Colonic mucosa (tissue), 4 donors: ENCODE data around the gene VAC14. TPM values are rescaled to one million over a fixed set of nuclear protein-coding genes. Genes with fewer than 3 reads are reported as not detected.

Experiments
- DNase-seq: peaks from one replicate; pipeline ENCODE4 v3.0.0-alpha.2; 2020
- H3K27ac ChIP-seq: fragments of 200-600 bp; one replicate; pipeline ENCODE4 v1.8.0; 2021
- H3K27me3 ChIP-seq: fragments of 200-600 bp; one replicate; pipeline ENCODE4 v1.8.0; 2021
- H3K36me3 ChIP-seq: fragments of 200-600 bp; one replicate; pipeline ENCODE4 v1.8.0; 2021
- H3K4me1 ChIP-seq: fragments of 200-600 bp; one replicate; pipeline ENCODE4 v1.8.0; 2021; ENCODE audit warnings: mild to moderate bottlenecking
- H3K4me3 ChIP-seq: fragments of 200-600 bp; one replicate; pipeline ENCODE4 v1.8.0; 2021
- H3K9ac ChIP-seq, 2 donors: one replicate each; pipeline ENCODE4 v1.7.0; 2013; ENCODE audit warnings: control low read depth in 2 of 2, low read depth in 2 of 2, low read length in 2 of 2
- H3K9me3 ChIP-seq: fragments of 200-600 bp; one replicate; pipeline ENCODE4 v1.8.0; 2021
- intact Hi-C: fragments of 100-400 bp; cut with DNase I; formaldehyde crosslinking; loops from one replicate; pipeline ENCODE4 v1.14.1; 2022
- total RNA-seq, 2 donors: library from RNA; stranded (reverse); fragmentation: NEBNext Ultra II Directional in 1 of 2; extraction: Animal tissue kit (Norgen Biotek cat#: 25700) in 1 of 2; gene quantifications; one replicate each; pipeline ENCODE4 v1.2.1, GENCODE V29; 2021
- TF ChIP-seq, protein P1 (sequence below): fragments of 200-600 bp; IDR thresholded peaks from one replicate; pipeline ENCODE4 v1.8.0; 2022; ENCODE audit warnings: antibody characterized with exemption, mild to moderate bottlenecking
- donor health status: healthy.
- donor health status: DM: no; HTN: no; CAD: no.
- donor health status: DM: no; HTN: no; CAD: no.

Gene VAC14
- total RNA-seq, 2 donors from 2014 or later = 20.7 to 41.8 TPM

DNA sequence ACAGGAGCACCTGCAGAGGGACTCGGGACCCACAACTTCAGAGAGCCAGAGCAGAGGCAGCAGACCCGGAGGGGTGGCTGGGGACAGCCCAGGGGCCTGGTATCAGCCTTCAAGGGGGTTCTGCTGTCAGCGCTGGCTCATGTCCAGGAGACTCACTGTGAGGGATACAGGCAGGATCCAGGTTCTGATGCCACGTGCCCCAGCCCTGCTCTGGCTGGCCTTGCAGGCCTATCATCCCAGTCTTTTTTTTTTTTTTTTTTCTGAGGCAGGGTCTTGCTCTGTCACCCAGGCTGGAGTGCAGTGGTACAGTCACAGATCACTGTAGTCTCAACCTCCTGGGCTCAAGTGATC lies 106.1 kb downstream of the VAC14 start:
- Histone ChIP-seq H3K27ac (peak overlapping the region; percentile 74), H3K36me3 (no peaks in the 10 kb centered on the region), H3K4me3 (no peak overlapping the region), H3K9ac (no peak overlapping the region), H3K4me1 (peaks cover 31% of the 10 kb centered on the region), H3K9me3 (no peaks in the 10 kb centered on the region), H3K27me3 (no peaks in the 10 kb centered on the region)
- no peak for DNase-seq
- TF ChIP-seq, protein P1, sequence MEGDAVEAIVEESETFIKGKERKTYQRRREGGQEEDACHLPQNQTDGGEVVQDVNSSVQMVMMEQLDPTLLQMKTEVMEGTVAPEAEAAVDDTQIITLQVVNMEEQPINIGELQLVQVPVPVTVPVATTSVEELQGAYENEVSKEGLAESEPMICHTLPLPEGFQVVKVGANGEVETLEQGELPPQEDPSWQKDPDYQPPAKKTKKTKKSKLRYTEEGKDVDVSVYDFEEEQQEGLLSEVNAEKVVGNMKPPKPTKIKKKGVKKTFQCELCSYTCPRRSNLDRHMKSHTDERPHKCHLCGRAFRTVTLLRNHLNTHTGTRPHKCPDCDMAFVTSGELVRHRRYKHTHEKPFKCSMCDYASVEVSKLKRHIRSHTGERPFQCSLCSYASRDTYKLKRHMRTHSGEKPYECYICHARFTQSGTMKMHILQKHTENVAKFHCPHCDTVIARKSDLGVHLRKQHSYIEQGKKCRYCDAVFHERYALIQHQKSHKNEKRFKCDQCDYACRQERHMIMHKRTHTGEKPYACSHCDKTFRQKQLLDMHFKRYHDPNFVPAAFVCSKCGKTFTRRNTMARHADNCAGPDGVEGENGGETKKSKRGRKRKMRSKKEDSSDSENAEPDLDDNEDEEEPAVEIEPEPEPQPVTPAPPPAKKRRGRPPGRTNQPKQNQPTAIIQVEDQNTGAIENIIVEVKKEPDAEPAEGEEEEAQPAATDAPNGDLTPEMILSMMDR = no peak
- intact Hi-C loops = no loop called here

DNA sequence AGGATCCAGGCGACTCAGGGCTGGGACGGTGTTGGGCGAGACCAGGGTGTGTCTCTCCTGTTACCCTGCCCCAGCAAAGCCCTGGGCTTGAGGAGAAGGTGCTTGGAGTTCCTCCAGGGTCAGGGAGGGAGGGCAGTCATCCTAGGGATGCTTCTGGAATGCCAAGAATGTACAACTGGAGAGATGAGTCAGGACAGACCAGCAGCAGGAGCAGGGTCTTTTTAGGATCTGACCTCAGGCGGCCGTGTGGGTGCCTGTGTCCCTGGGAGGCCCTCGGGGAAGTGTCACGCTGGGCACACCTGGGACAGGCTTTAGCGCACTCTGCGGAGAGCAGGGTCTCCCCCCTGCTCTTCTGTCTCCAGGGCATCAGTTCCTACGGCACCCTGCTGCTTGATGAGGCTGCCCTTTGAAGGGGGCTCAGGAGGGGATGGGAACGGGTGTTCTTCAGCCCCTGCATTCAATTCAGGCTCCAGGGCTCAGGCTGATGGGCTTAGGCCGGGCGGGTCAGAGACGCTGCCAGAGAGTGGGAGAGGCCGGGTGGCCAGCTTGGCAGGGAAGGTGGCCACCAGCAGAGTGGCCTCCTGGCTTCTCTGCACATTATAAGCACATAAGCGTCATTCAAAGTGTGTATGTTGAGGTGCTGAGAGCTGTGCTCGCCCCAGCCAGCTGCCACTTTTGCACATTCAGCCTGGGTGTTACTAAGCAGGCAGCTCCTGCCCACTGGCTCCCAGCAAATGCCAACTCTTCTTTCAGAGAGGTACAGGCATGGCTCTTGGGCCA lies 106.7 kb downstream of the VAC14 start:
- intact Hi-C loops = no loop called here

DNA sequence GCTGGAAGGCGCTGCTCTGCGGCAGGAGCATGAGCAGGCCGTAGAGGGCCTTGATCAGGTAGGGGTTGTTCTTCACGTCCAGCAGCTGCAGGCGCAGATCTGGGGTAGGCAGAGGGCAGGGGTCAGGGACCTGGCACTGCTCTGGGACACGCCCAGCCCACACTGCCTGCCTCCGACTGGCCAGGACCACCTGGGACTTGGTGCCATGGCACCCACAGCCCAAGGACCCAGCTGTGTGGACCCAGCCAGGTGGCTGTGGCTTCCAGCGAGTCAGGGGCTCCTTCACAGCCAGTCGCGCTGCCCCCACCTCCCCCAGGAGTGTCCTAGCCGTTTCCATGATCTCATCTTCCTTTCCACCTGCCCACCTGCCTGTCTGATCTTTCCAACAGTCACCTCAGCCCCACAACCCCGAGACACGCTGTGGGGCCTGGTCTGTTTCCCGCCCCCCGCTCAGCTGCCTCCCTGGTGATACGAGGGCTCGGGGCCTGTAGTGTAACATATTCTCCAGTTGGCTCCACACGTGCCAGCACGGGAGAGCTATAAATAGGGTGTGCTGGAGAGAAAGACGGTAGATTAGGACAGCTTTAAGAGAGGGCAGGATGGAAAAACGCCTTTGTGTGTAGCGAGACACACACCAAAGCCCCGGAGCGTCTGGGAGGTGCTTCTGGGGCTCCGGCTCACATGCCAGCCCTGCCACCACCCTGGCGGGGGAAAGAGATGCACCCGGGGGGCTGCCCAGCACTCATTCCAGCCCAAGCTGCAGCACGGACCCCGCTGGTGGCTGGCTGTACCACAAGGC lies 107.9 kb downstream of the VAC14 start:
- DNase-seq = no peak
- Histone ChIP-seq H3K36me3 (no peaks in the 10 kb centered on the region), H3K27me3 (no peaks in the 10 kb centered on the region), H3K27ac (peak overlapping the region; percentile 74), H3K9ac (peak overlapping the region in 1 of 2 donors; percentile 19), H3K4me3 (no peak overlapping the region), H3K9me3 (no peaks in the 10 kb centered on the region), H3K4me1 (peaks cover 31% of the 10 kb centered on the region)
- intact Hi-C loops = no loop called here
- TF ChIP-seq, protein P1 = no peak

More for the DNA sequence above, 106.7 kb downstream of the VAC14 start:
- Histone ChIP-seq H3K27me3 (no peaks in the 10 kb centered on the region), H3K9ac (peak overlapping the region in 1 of 2 donors; percentile 47), H3K4me3 (no peak overlapping the region), H3K4me1 (peaks cover 31% of the 10 kb centered on the region), H3K36me3 (no peaks in the 10 kb centered on the region), H3K27ac (peak overlapping the region; percentile 74), H3K9me3 (no peaks in the 10 kb centered on the region)
- no peak for DNase-seq
- TF ChIP-seq, protein P1 = no peak

DNA sequence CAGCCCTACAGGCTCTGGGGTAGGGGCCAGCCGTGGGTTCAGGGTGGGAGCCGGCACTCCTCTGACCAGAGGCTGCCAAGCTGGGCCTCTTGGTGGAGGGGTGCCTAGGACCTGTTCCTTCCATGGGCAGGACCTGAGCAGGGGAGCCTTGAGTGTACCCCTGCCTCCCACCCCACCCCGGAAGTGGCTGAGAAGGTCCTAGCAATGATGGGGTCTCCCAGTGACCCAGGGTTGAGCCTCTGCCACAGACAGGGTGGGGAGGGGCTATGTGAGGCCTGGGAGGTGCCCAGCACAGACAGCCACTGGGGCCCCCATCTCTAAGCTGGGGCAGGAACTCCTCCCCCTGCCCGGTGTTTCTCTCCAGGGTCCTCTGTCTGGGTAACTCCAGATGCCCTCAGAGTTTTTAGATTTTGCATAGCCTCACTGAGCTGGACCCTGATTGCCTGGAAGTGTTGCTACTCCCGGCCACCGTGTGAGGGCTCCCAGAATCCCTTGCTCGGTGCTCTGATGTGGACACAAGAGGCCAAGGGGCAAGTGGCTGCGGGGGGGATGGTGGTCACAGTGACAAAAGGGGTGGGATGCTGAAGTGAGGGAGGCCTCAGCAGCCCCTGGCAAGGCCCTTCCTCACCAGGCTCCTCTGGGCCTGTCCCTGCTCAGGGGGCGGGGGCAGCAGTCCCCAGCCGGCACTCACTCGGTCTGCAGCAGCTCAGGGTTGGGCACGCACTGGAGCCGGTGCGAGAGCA lies 108.7 kb downstream of the VAC14 start:
- Histone ChIP-seq H3K27ac (peak overlapping the region; percentile 74), H3K4me3 (no peak overlapping the region), H3K36me3 (no peaks in the 10 kb centered on the region), H3K4me1 (peaks cover 31% of the 10 kb centered on the region), H3K9me3 (no peaks in the 10 kb centered on the region), H3K9ac (peak overlapping the region; percentile 25 to 40), H3K27me3 (no peaks in the 10 kb centered on the region)
- TF ChIP-seq, protein P1 = no peak
- intact Hi-C loops = no loop called here
- DNase-seq = no peak
